Right renal cortex interstitium (tissue), 3 donors: Measurements from ENCODE around the gene MRPS33. TPM values are rescaled to one million over a fixed set of nuclear protein-coding genes. Genes with fewer than 3 reads are reported as not detected.
A peak's percentile ranks its signal among the peaks of the same experiment; 100 is the strongest.

ENCODE experiments used
- DNase-seq, 3 donors: peaks; one replicate each; pipeline ENCODE4 v3.0.0-alpha.2; 2013; ENCODE audit warnings: low read depth in 3 of 3, low spot score in 2 of 3
- polyA plus RNA-seq, 3 donors: library from polyadenylated mRNA; unstranded; fragments of 120-200 nt; gene quantifications; one replicate each; pipeline ENCODE4 v1.2.1, GENCODE V29; 2013; ENCODE audit not compliant: insufficient read length in 3 of 3

MRPS33 gene
- polyA plus RNA-seq, 3 donors = 90.8 to 105 (median 98.6) TPM

DNA sequence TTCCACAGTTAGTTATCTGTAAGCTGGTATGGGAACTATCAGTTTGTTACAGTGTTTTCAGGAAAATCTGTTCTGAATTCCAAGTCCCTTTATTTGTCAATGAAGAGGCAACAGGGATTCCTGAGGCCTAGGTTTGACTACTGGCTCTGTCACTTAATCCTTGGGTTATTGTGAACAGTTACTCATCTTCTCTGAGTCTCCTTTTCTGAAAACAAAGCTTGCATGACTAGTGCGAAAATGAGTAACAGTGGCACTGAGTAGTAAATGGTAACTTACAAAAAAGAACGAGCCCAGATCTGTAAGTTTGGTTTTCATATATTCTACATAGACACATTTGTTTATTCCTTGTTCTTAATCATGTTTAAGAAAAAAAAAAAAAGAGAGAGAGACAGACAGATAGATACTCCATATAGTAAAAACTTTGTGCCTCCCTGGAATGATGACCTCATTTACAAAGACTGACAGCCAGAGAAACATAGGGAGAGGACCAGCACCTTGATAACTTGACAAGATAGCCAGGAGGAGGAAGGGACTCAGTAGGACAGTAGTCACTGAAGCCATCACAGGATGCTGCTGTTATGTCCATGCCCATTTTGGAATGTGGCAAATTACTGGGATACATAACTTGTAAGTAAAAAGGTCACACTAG, 1.9 kb downstream of the MRPS33 start:
- no peak for DNase-seq

DNA sequence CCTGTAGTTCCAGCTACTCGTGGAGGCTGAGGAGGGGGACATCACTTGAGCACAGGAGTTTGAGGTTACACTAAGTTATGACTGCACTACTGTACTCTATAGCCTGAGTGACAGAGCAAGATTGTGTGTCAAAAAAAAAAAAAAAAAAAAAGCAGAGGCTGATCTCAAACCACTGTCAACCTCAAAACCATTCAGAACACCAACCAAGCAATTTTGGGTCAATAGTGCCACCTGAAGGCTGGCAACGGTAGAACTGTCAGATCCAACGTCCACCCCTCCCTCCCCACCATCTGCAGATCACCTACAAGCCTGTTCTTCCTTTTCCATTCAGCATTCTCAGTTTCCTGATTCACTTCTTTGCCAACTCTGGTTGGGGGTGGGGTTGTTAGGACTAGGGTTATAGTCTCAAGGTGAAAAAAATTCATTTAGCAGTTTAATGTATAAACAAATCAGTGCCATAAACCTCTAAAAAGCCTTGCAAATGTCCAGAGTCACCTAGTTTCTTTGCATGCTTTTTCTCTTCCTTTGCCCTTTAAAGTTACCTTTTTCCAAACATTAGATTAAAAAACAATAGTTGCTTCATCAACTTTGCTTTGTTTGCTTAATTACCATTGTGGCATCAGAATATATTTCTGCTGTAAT, 2.6 kb downstream of the MRPS33 start:
- peak; percentile 29 to 56 (median 36) for DNase-seq

DNA sequence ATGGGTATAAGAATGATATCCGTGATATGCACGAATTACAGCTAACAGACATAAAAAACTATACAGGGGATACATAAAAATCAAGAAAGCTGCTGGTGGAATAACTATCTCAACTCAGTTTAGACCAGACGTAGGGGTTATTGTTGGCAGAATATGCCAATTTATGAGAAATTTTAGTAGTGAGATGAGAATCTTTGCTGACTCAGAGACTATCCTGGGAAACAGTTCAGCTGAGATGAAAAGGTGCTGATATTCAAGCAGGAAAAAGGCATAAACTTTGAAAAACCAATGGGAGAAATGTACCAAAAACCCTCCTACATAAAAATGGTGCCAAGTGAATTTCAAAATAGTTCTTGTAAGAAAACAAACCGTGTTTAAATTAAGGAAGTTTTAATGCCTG, 3.3 kb downstream of the MRPS33 start:
- no peak for DNase-seq

DNA sequence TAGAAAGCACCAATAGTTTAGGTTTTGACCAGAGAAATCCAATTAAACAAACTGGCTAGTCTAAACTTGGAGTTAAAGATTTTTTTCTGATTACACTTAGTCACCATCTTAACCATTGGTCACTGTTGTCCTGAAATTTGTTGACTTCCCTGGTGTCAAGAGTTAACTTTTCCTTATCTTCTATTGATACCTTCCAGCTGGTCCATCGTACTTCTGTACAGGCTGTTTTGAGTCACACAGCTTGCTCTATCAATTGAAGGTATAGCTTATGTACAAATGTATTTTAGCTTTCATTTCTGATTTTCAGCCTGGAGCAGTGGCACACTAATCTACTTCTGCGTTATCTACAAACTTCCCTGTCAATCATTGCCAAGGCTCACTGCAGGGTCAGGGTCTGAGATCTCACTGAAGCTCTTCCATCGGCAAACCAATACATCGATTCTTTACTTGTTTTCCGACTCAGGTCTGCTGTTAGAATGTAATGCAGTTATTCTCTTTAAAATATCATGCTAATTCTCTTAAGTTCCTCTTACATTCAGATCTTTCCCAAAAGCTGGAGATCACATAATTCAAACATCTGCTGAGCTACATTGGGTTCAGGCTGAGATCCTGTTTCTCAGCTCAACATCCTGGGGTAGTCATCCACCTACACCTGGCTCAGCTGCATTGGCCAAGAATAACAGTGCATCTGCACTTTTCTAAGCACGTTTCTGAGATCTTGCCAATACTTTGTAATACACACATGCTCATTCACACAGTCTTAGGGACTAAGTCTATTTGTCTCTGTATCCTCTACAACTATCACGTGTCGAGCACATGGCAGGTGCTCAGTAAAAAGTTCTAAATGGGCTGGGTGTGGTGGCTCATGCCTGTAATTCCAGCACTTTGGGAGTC, 11.3 kb downstream of the MRPS33 start:
- DNase-seq = no peak

DNA sequence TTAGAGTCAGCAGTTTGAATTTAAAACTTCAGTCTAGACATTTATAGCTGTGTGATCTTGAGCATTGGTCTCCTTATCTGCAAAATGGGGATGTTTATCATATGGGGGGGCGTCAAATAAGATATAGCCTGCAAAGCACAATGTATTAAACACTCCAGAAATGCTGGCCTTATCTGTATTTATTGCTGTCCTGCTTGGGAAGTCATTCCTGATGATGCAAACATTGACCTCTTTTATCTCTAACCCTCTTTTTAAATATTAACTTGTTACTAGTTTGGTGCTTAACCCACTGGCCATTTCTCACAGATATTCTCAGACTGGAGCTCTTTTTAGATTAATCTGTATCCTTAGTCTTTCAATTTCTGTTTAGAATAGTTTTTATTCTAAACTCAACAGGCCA, 13.2 kb downstream of the MRPS33 start:
- no peak for DNase-seq

DNA sequence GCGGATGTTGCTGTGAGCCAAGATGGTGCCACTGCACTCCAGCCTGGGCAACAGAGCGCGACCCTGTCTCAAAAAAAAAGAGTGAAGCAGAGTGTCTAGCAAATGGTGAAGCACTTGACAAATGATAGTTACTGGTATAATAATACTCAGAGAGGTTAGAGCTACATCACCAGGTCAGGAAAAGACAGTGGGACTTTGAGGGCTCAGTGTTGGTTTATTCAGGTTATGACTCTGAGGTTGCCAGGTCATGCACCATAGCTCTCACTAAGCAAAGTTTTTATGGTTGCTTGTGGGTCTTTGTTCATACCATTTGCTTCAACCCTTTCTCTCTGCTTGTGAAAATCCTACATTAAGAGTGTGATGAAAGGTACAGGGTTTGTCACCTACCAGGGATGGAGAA, 13.6 kb downstream of the MRPS33 start:
- no peak for DNase-seq

DNA sequence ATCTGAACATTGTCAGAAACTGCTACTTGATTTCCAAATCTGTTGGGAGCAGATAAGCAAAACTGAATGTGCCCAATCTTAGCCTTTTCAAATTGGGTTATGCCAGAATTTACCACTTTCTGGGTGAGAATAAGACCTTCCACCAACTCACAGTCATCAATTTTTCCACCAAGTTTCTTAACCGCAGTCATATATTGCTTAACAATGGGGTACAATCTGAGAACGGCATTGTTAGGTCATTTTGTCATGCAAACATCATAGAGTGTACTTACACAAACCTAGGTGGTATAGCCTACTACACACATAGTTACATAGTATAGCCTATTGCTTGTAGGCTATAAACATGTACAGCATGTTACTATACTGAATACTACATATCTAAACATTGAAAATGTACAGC, 16.0 kb downstream of the MRPS33 start:
- no peak for DNase-seq

DNA sequence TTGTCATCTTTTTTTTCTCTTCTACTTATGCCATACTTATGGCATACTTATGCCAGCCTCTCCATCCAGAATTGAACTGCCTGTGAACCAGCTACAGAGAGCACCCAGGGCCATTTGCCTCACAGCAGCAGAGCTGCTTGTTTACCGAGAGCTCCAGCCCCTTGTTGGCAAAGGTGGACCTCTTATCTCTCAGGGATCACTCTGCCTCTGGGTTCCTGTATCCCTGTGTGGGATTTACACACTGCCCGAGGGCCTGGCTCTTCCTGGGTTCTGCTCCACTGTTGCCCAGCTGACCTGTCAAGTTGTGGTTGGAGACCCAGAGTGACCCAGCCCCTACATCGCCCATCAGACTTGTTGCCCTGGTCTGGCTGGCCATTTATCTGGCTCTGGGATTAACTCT, 22.3 kb downstream of the MRPS33 start:
- DNase-seq = no peak

DNA sequence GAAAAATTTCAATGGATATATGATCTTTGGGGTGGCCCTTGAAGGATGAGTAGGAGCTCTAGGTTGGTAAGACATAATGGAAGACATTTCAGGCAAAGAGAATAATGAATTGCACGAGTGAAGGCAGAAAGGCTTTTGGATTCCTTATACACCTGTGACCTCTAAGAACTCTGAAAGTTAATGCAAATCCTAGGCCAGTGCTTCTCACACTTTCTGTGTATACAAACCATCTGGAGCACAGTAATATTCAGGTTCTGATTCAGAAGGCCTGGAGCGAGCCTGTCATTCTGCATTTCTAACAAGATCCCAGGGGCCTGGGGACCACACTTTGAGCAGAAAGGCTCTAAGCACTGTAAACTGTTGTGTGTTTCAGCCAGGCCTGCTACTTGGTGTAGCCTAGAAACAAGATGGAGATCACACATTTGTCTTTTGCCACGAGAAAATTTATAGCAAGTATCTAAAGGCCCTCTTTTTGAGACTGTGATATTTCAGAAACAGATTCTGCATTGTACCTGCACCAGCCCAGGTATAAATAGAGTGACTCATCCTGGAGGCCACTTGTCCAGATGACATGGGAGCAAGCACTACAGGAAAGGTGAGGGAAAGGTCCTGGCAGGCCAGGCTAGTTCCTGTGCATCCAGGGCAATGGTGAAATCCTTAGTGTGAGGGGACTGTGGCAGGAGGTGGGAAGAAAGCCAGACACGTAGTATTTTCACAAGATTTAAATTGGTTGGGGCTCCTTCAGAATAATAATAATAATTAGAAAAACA, 24.4 kb downstream of the MRPS33 start:
- no peak for DNase-seq

DNA sequence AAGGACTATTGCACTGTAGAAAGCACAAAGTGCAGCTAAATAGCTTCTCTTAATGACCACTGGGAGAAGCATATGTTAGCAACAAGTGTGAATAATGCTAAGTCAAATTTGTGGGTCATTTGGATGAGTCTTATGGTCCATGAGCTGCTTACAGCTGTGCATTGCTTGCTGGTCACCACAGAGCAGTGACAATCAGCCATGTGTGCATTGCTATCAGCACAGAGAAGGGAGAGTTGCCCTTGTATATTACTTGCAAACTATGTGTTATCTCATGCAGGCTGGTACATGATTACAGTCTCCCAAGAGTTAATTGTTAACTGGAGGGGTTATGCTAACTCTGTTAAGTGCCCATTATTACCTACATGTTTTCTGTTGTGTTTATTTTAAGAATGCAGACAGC, 25.7 kb downstream of the MRPS33 start:
- no peak for DNase-seq

DNA sequence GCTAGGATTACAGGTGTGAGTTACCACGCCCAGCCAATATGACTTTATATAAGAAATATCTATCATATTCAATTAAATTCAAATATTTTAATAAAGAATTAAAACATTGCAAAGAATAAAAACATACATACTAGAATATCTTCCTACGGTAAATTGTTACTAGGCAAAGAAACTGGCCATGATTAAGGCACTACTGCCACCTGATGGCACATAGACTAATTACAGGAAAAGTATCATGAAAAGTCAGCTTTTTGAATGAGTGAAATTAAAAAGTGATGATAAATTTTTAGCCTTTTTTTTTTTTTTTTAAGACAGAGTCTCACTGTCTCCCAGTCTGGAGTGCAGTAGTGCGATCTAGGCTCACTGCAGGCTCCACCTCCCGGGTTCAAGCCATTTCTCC, 30.9 kb downstream of the MRPS33 start:
- no peak for DNase-seq

DNA sequence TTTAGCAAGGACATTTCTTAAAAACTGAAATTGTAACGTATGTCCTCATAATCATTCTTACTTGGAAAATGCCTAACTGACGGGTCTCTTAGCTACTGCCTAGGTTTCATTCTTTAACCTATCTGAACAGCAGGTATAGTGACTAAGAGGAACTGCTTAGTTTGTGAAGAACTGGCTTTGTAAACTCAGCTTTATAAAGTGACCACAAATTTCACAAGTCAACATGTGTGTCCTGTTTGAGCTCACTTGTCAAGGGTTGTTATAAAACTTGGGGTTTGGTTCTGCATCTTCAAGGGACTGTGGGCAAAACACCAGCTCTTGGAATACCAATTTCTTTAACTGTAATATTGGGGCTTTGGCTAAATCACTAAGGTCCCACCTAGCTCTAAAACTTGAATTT, 32.2 kb downstream of the MRPS33 start:
- no peak for DNase-seq

DNA sequence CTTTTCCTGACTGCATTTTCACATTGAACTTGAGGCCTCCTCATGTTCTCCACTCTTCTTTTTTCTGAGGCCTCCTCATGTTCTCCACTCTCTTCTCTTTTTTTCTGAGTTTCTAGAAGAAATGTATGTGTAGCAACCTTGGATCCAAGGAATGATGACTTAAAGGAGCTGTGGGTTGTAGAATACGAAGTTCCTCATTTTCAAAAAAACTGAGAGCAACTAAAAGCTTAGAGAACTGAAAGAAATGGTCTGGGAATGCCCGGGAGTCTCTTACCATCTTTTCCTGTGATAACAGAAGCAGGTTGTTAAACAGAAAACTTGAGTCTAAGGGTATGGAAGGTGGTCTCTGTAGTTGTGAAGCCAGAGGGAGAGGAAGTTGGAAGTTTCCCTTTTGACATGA, 32.8 kb downstream of the MRPS33 start:
- DNase-seq = no peak

DNA sequence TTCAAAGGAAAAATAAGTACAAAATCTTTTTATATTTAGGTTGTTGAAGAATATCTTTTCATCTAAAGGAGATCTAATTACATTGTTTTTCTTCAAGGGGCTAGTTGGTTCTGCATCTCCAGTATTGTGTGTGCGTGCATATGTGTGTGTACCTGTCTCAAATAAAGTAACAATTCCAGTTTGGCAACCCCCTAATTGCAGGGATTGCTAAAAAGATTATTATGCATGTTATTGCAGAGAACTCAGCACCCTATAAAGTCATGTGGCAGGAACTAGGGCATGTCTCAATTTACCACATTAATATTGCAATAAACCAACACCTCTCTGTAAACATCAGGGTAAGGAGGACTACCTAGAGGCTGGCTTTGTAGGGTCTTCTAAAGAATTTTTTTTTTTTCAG, 37.0 kb downstream of the MRPS33 start:
- no peak for DNase-seq

DNA sequence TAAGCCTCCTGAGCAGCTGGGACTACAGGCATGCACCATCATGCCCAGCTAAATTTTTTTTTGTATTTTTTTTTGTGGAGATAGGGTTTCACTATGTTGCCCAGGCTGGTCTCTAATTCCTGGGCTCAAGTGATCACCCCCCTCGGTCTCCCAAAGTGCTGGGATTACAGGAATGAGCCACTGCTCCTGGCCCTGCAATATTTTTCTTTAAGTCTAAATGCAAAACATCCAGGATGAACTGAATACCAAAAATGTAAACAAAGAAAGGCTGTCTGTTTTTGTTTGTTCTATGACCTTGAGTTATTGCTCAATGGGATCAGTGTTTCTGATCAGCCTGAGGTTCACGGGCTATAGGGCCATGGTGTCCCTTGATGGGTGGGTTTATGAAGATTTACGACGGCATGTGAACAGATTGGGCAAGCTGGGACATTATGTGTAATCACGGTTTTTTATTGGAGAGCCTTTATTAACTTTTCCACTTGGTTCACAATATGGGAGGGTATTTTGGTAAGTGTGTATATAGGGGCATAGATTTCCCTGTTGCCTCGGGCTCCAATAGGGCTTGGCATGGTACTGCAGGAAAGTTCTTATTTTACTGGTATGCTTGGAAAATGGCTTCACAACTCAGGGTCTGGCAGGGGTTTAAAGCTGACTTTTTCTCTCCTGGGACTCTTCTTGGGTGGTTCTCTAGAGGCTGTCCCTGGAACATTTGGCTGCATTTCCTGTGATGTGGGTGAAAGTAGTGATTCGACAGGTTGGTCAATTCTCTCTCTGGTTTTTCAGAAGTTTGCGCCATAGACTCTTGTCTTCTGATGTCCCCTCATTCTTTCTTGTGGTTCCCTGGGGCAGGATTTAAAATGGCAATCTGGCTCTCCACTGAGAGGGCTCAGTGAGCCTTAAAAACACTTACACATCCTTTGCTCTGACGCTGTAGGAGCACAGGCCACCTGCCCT, 41.6 kb downstream of the MRPS33 start:
- no peak for DNase-seq

DNA sequence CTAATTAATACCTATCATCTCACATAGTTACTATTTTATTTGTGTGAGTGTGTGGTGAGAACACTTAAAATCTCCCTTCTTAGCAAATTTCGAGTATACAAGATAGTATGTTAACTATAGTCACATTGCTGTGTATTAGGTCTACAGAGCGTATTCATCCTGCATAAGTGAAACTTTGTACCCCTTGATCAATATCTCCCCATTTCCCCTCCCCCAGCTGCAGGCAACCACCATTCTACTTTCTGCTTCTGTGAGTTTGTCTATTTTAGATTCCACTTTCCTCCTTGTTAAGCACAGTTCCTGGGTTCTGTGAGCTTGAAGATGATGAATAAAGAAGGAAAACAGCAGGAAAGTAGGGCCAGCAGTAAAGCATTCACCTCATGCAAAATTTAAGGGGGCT, 42.4 kb downstream of the MRPS33 start:
- no peak for DNase-seq

DNA sequence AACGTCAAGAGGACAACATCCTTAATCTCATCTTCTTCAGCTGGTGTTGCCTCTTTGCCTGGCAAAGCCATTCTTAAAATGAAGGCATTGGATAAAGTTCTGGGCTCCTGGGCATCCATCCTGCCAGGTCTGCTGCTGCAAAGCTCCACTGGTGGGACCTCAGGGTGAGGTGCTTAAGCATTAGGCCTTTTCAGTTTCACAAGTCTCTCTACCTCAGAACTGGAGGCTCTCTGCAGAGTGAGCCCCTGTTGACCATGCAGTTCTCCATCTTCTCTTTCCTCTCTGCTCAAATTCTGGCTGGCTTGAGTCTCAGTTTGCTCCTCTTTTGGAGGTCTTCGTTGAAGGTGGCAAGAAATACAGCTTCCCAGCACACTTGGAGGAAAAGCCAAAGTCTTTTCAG, 47.3 kb downstream of the MRPS33 start:
- no peak for DNase-seq

DNA sequence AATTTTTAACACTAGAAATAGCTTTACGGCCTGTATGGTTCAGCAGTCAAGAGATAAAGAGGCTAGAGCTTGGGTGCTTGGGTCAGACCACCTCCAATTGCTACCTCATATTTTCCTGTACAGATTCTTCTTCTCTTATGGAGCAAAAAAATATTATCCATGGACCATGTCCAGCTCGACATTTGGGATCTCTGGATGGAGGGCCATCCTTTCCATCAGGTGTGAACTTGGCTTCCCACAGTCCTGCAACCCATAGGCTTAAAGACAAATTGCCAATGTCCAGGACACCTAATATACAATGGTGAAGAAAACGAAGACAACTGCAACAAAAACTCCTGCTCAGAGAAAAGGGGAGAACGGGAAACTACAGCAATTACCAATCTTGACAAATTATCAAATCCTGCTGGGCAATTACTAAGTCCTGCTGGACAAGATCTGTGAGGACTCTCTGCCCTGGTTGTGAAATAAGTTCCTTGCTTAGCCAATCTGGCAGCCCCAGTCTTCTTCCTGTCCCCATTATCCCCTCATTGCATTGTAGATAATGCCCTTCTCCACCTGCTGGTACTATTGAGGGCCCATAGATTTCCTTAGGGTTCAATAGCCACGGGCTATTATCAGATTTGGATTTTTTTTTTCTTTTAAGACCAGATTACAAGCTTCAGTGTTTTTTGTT, 48.1 kb downstream of the MRPS33 start:
- no peak for DNase-seq

DNA sequence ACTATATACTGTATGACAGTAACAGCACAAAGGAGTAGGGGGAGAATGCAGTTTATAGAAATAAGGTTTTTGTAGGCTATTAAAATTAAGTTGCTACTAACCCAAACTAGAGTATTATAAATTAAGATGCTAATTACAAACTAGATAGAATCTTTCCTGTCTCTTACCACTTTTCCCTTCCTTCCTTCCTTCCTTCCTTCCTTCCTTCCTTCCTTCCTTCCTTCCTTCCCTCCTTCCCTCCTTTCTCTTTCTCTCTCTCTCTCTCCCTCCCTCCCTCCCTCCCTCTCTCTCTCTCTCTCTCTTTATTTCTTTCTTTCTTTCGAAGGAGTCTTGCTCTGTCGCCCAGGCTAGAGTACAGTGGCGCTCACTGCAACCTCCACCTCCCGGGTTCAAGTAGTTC, 53.6 kb downstream of the MRPS33 start:
- no peak for DNase-seq
